ENCODE results near the gene STUB1. TPM values are rescaled to one million over a fixed set of nuclear protein-coding genes. Genes with fewer than 3 reads are reported as not detected.

Gene STUB1
- total RNA-seq, 3 donors from 2014 or later: 127 to 184 (median 175) TPM

DNA sequence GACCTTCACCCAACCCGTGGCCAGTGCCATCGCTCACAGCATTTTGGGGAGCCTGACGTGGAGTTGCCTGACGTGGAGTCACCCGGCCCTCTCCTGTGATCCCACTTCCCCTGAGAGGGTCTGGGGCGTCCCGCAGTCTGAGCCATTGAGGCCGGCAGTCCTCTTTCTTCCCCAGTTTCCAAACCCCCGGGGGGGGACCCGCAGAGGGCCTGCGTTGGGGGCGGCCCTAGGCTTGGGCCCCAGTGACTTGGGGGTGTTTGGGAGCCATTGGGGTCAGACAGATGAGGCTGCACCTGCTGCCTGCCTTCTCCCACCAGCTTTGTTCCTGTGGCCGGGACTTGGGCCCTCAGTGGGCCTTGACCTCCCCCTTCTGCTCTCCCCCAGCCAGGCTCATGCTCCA lies 10.5 kb upstream of the STUB1 start:
- H3K4me3 ChIP-seq: no peak overlapping the region
- peaks cover 10% of the 10 kb centered on the region for H3K36me3 ChIP-seq
- no peaks in the 10 kb centered on the region for H3K9me3 ChIP-seq
- TF ChIP-seq POLR2A (IDR thresholded peaks at IDR 0.05): no peak
- no peak for TF ChIP-seq POLR2AphosphoS5 (IDR thresholded peaks at IDR 0.05)
- TF ChIP-seq, protein P1, sequence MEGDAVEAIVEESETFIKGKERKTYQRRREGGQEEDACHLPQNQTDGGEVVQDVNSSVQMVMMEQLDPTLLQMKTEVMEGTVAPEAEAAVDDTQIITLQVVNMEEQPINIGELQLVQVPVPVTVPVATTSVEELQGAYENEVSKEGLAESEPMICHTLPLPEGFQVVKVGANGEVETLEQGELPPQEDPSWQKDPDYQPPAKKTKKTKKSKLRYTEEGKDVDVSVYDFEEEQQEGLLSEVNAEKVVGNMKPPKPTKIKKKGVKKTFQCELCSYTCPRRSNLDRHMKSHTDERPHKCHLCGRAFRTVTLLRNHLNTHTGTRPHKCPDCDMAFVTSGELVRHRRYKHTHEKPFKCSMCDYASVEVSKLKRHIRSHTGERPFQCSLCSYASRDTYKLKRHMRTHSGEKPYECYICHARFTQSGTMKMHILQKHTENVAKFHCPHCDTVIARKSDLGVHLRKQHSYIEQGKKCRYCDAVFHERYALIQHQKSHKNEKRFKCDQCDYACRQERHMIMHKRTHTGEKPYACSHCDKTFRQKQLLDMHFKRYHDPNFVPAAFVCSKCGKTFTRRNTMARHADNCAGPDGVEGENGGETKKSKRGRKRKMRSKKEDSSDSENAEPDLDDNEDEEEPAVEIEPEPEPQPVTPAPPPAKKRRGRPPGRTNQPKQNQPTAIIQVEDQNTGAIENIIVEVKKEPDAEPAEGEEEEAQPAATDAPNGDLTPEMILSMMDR (IDR thresholded peaks at IDR 0.05): no peak
- H3K27me3 ChIP-seq: no peaks in the 10 kb centered on the region
- intact Hi-C loops (cut with DNase I; ENCODE audit: low total_unique reads): no loop called here
- DNase-seq (ENCODE audit: low spot score in 2 of 2): no peak
- no peak overlapping the region for H3K27ac ChIP-seq
- peaks cover 0 to 5% of the 10 kb centered on the region in 2 donors for H3K4me1 ChIP-seq

DNA sequence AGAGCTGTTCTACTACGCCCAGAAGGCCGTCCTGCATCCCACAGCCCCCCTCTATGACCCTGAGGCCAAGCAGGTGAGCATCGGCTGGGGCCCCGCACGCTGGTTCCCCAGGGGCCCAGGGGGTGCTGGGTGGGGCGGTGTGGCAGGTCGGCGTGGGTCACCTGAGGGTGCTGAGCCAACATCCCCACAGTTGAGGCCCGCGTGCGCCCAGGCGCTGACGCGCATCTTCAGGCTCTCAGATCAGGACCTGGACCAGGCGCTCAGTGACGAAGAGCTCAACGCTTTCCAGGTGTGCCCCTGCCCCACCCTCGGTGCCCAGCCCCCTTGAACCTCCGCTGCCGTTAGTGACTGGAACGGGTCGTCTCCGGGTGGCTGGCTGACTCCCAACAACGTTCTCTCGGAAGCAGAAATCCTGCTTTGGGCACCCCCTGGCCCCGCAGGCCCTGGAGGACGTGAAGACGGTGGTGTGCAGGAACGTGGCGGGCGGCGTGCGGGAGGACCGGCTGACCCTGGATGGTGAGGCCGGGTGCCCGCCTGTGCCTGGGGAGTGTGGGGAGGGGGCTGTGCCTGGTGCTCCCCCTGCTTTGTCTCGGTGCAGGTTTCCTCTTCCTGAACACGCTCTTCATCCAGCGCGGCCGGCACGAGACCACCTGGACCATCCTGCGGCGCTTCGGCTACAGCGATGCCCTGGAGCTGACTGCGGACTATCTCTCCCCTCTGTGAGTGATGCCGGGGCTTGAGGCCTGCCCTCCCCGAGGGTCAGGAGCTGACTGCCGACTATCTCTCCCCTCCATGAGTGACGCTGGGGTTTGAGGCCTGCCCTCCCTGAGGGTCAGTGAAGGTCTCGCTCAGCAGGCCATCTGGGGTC lies 9.5 kb upstream of the STUB1 start:
- no peak for DNase-seq (ENCODE audit: low spot score in 2 of 2)
- H3K27ac ChIP-seq: no peak overlapping the region
- peaks cover 10% of the 10 kb centered on the region for H3K36me3 ChIP-seq
- no peaks in the 10 kb centered on the region for H3K27me3 ChIP-seq
- no peak for TF ChIP-seq POLR2AphosphoS5 (IDR thresholded peaks at IDR 0.05)
- no peak for TF ChIP-seq POLR2A (IDR thresholded peaks at IDR 0.05)
- TF ChIP-seq, protein P1 (IDR thresholded peaks at IDR 0.05): no peak
- no peak overlapping the region for H3K4me3 ChIP-seq
- intact Hi-C loops (cut with DNase I; ENCODE audit: low total_unique reads): no loop called here
- no peaks in the 10 kb centered on the region for H3K9me3 ChIP-seq
- peaks cover 0 to 5% of the 10 kb centered on the region in 2 donors for H3K4me1 ChIP-seq

DNA sequence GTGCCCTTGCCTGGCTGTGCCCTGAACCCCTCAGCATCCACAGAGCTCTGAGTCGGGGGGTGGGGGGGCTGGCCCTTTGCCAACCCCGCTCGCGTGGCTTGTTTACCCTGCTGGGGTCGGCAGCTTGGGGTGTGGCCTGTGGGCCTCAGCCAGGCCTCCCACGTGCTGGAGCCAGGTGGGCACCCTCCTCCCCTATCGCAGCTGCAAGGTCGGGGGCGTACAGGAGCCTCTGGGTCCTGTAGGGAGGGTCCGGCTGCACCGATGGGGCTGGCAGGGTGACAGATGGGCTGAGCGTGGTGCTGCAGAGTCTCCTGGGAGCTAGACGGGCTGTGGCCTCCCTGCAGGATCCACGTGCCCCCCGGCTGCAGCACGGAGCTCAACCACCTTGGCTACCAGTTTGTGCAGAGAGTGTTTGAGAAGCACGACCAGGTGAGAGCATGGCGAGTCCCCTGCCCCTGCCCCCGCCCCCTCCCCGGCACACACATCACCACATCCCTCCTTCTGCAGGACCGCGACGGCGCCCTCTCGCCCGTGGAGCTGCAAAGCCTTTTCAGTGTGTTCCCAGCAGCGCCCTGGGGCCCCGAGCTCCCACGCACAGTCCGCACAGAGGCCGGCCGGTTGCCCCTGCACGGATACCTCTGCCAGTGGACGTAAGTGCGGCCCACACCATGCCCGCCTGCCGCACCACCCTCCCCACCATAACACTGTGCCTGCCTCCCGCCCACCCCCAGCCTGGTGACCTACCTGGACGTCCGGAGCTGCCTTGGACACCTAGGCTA lies 8.7 kb upstream of the STUB1 start:
- Histone ChIP-seq H3K4me1 (peaks cover 0 to 5% of the 10 kb centered on the region in 2 donors), H3K9me3 (no peaks in the 10 kb centered on the region), H3K27ac (no peak overlapping the region), H3K4me3 (no peak overlapping the region), H3K36me3 (peaks cover 10% of the 10 kb centered on the region), H3K27me3 (no peaks in the 10 kb centered on the region)
- TF ChIP-seq, protein P1 (IDR thresholded peaks at IDR 0.05): no peak
- DNase-seq (ENCODE audit: low spot score in 2 of 2): no peak
- intact Hi-C loops (cut with DNase I; ENCODE audit: low total_unique reads): no loop called here

DNA sequence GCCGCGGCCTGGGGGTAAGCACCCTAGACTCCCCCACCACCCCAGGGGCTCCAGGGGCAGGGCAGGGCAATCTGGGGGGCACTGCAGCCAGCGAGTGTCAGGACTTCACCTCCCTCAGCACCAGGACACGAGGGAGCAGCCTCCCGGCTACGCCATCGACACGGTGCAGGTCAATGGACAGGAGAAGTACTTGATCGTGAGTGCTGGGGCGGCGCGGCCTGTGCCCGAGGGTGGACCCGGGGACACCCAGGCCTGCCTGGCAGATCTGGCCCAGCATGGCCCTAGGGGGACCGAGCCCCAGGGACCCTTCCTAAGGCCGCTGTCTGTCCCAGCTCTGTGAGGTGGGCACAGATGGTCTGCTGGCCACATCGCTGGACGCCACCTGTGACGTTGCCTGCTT lies 7.8 kb upstream of the STUB1 start:
- no peaks in the 10 kb centered on the region for H3K9me3 ChIP-seq
- H3K4me1 ChIP-seq: peaks cover 4 to 5% of the 10 kb centered on the region in 2 donors
- H3K27me3 ChIP-seq: no peaks in the 10 kb centered on the region
- no peak overlapping the region for H3K27ac ChIP-seq
- DNase-seq (ENCODE audit: low spot score in 2 of 2): no peak
- intact Hi-C loops (cut with DNase I; ENCODE audit: low total_unique reads): no loop called here
- TF ChIP-seq, protein P1 (IDR thresholded peaks at IDR 0.05): no peak
- TF ChIP-seq POLR2AphosphoS5 (IDR thresholded peaks at IDR 0.05): no peak
- no peak for TF ChIP-seq POLR2A (IDR thresholded peaks at IDR 0.05)
- no peak overlapping the region for H3K4me3 ChIP-seq
- H3K36me3 ChIP-seq: peaks cover 10% of the 10 kb centered on the region

DNA sequence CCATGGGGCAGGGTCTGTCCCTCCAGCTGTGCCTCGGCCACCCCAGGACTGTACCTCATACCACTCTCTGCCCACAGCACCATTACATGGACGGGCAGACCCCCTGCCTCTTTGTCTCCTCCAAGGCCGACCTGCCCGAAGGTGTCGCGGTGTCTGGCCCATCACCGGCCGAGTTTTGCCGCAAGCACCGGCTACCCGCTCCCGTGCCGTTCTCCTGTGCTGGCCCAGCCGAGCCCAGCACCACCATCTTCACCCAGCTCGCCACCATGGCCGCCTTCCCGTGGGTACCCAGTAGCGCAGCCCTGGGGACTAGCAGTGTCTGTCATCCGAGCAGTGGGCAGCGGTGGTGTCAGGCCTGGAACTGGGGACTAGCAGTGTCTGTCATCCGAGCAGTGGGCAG lies 7.4 kb upstream of the STUB1 start:
- Histone ChIP-seq H3K4me1 (peaks cover 0 to 5% of the 10 kb centered on the region in 2 donors), H3K36me3 (peaks cover 10% of the 10 kb centered on the region), H3K4me3 (no peak overlapping the region), H3K27me3 (no peaks in the 10 kb centered on the region), H3K9me3 (no peaks in the 10 kb centered on the region), H3K27ac (no peak overlapping the region)
- intact Hi-C loops (cut with DNase I; ENCODE audit: low total_unique reads): no loop called here
- no peak for DNase-seq (ENCODE audit: low spot score in 2 of 2)
- no peak for TF ChIP-seq POLR2A (IDR thresholded peaks at IDR 0.05)
- TF ChIP-seq POLR2AphosphoS5 (IDR thresholded peaks at IDR 0.05): no peak
- TF ChIP-seq, protein P1 (IDR thresholded peaks at IDR 0.05): no peak
